Liver (tissue), 9 donors: ENCODE measurements around the gene SLC5A3. TPM values are rescaled to one million over a fixed set of nuclear protein-coding genes. Genes with fewer than 3 reads are reported as not detected.

Experiments used
- DNase-seq: peaks from one replicate; pipeline ENCODE4 v3.0.0-alpha.2; 2017; ENCODE audit warnings: low spot score
- H3K27ac ChIP-seq, 2 donors: one replicate each; pipeline ENCODE4 v1.7.0; 2013; ENCODE audit warnings: inconsistent platforms in 2 of 2, low read length in 2 of 2, control low read depth in 1 of 2, low read depth in 1 of 2, mild to moderate bottlenecking in 1 of 2
- H3K27me3 ChIP-seq, 4 donors: one replicate each; pipeline versions ENCODE4 v1.6.1 to v1.7.0; 2013; ENCODE audit warnings: low read length in 3 of 4, inconsistent platforms in 1 of 4, mild to moderate bottlenecking in 1 of 4, moderate library complexity in 1 of 4; ENCODE audit not compliant: control insufficient read depth in 4 of 4, insufficient read depth in 4 of 4
- H3K36me3 ChIP-seq, 4 donors: one replicate each; pipeline versions ENCODE4 v1.6.1 to v1.7.0; 2013; ENCODE audit warnings: low read length in 3 of 4, mild to moderate bottlenecking in 3 of 4, low read depth in 1 of 4, moderate library complexity in 1 of 4; ENCODE audit not compliant: control insufficient read depth in 4 of 4, insufficient read depth in 3 of 4
- H3K4me1 ChIP-seq, 4 donors: one replicate each; pipeline versions ENCODE4 v1.6.1 to v1.7.0; 2013; ENCODE audit warnings: low read length in 3 of 4, mild to moderate bottlenecking in 3 of 4, moderate library complexity in 1 of 4; ENCODE audit not compliant: control insufficient read depth in 4 of 4, insufficient read depth in 4 of 4
- H3K4me3 ChIP-seq, 3 donors: one replicate each; pipeline versions ENCODE4 v1.6.1 to v1.7.0; 2013; ENCODE audit warnings: low read length in 3 of 3, control low read depth in 1 of 3, low read depth in 1 of 3, mild to moderate bottlenecking in 1 of 3
- H3K9ac ChIP-seq, 2 donors: one replicate each; pipeline ENCODE4 v1.7.0; 2013; ENCODE audit warnings: low read length in 2 of 2, mild to moderate bottlenecking in 2 of 2, moderate library complexity in 2 of 2, control low read depth in 1 of 2, low read depth in 1 of 2
- H3K9me3 ChIP-seq, 4 donors: one replicate each; pipeline versions ENCODE4 v1.6.1 to v1.7.0; 2013; ENCODE audit warnings: low read length in 3 of 4; ENCODE audit not compliant: control insufficient read depth in 4 of 4
- ATF3 ChIP-seq: IDR thresholded peaks from 2 replicates; pipeline ENCODE4 v1.6.1; 2016; ENCODE audit warnings: antibody characterized with exemption
- CTCF ChIP-seq: fragments of 150-350 bp; IDR thresholded peaks from 2 replicates; pipeline ENCODE4 v1.5.1; 2017; ENCODE audit warnings: improper control_type of control experiment, low read depth, low read length; ENCODE audit not compliant: missing input control
- EGR1 ChIP-seq, 2 donors: IDR thresholded peaks; 2 replicates each; pipeline ENCODE4 v1.6.1; 2016 to 2018; ENCODE audit warnings: antibody characterized with exemption in 2 of 2, low read depth in 2 of 2
- FOXA1 ChIP-seq: IDR thresholded peaks from 2 replicates; pipeline ENCODE4 v1.6.1; 2016; ENCODE audit warnings: antibody characterized with exemption
- FOXA2 ChIP-seq: IDR thresholded peaks from 2 replicates; pipeline ENCODE4 v1.6.1; 2016; ENCODE audit warnings: antibody characterized with exemption
- GABPA ChIP-seq, 2 donors: IDR thresholded peaks in 1 of 2; conservative IDR thresholded peaks in 1 of 2; 2 replicates each; pipeline ENCODE4 v1.6.1; 2016; ENCODE audit warnings: antibody characterized with exemption in 2 of 2, mild to moderate bottlenecking in 1 of 2, moderate library complexity in 1 of 2
- HNF4A ChIP-seq, 2 donors: conservative IDR thresholded peaks; 2 replicates each; pipeline ENCODE4 v1.6.1; 2016; ENCODE audit warnings: antibody characterized with exemption in 2 of 2, mild to moderate bottlenecking in 2 of 2
- HNF4G ChIP-seq: IDR thresholded peaks from 2 replicates; pipeline ENCODE4 v1.6.1; 2016; ENCODE audit warnings: antibody characterized with exemption
- JUND ChIP-seq, 2 donors: IDR thresholded peaks; 2 replicates each; pipeline ENCODE4 v1.6.1; 2016; ENCODE audit warnings: antibody characterized with exemption in 2 of 2
- MAX ChIP-seq: IDR thresholded peaks from 2 replicates; pipeline ENCODE4 v1.6.1; 2016; ENCODE audit warnings: antibody characterized with exemption
- NR2F2 ChIP-seq: IDR thresholded peaks from 2 replicates; pipeline ENCODE4 v1.6.1; 2016; ENCODE audit warnings: antibody characterized with exemption
- RAD21 ChIP-seq, 2 donors: IDR thresholded peaks; 2 replicates each; pipeline ENCODE4 v1.6.1; 2016; ENCODE audit warnings: antibody characterized with exemption in 2 of 2, mild to moderate bottlenecking in 2 of 2
- RXRA ChIP-seq, 2 donors: IDR thresholded peaks; 2 replicates each; pipeline ENCODE4 v1.6.1; 2017 to 2018; ENCODE audit warnings: antibody characterized with exemption in 2 of 2, mild to moderate bottlenecking in 1 of 2
- SP1 ChIP-seq: IDR thresholded peaks from 2 replicates; pipeline ENCODE4 v1.6.1; 2018; ENCODE audit warnings: antibody characterized with exemption, mild to moderate bottlenecking
- TAF1 ChIP-seq: conservative IDR thresholded peaks from 2 replicates; pipeline ENCODE4 v1.6.1; 2016; ENCODE audit warnings: antibody characterized with exemption, mild to moderate bottlenecking
- YY1 ChIP-seq: IDR thresholded peaks from 2 replicates; pipeline ENCODE4 v1.6.1; 2016; ENCODE audit warnings: antibody characterized with exemption, mild to moderate bottlenecking
- WGBS: extraction: QIAGEN DNeasy Blood & Tissue Kit; methylation state at CpG from one replicate; pipeline ENCODE4 v1.1.7; 2013; 5-methylcytosine and 5-hydroxymethylcytosine counted together
- polyA plus RNA-seq, 2 donors: library from polyadenylated mRNA; stranded (reverse) in 1 of 2; unstranded in 1 of 2; fragments of 200-250 nt in 1 of 2; fragments of >200 nt in 1 of 2; fragmentation: Nextera tagmentation in 1 of 2; extraction: Ambion mirVana in 1 of 2; gene quantifications; one replicate each; pipeline versions ENCODE4 v1.2.1 to v1.2.3, GENCODE V29; 2013 to 2015
- total RNA-seq, 2 donors: library from RNA; depleted of rRNA; stranded (reverse); fragments of >200 nt; gene quantifications; one replicate each; pipeline ENCODE4 v1.2.3, GENCODE V29; 2014
- TF ChIP-seq, protein P1 (sequence below): IDR thresholded peaks from 2 replicates; pipeline ENCODE4 v1.6.1; 2016; ENCODE audit warnings: antibody characterized with exemption
- TF ChIP-seq, protein P2 (sequence below): IDR thresholded peaks from 2 replicates; pipeline ENCODE4 v1.6.1; 2016; ENCODE audit warnings: antibody characterized with exemption, mild to moderate bottlenecking
- donor health status: healthy.
- donor health status: healthy.
- donor health status: healthy.
- donor health status: healthy.
- donor health status: healthy.

Gene SLC5A3
- total and polyA plus RNA-seq, 4 donors = 1.5 to 16.6 (median 8.1) TPM

GRCh38 chr21:34097442-34097841 is 24.1 kb downstream of the SLC5A3 start:
- no peaks in the 10 kb centered on the region for H3K9me3 ChIP-seq
- H3K4me1 ChIP-seq = peaks cover 3 to 14% (median 10%) of the 10 kb centered on the region in 4 donors
- no peak for DNase-seq
- no peaks in the 10 kb centered on the region for H3K27me3 ChIP-seq
- H3K9ac ChIP-seq = no peak overlapping the region
- H3K4me3 ChIP-seq = no peak overlapping the region
- 82% methylated on average over 2 of the region's 2 CpGs for WGBS
- TF ChIP-seq MAX (no peak), RXRA (IDR thresholded peaks at IDR 0.05) (no peak), TAF1 (no peak), NR2F2 (no peak), SP1 (no peak), FOXA2 (no peak), EGR1 (IDR thresholded peaks at IDR 0.05; ENCODE audit: low read depth in 2 of 2) (no peak)
- TF ChIP-seq, protein P1, sequence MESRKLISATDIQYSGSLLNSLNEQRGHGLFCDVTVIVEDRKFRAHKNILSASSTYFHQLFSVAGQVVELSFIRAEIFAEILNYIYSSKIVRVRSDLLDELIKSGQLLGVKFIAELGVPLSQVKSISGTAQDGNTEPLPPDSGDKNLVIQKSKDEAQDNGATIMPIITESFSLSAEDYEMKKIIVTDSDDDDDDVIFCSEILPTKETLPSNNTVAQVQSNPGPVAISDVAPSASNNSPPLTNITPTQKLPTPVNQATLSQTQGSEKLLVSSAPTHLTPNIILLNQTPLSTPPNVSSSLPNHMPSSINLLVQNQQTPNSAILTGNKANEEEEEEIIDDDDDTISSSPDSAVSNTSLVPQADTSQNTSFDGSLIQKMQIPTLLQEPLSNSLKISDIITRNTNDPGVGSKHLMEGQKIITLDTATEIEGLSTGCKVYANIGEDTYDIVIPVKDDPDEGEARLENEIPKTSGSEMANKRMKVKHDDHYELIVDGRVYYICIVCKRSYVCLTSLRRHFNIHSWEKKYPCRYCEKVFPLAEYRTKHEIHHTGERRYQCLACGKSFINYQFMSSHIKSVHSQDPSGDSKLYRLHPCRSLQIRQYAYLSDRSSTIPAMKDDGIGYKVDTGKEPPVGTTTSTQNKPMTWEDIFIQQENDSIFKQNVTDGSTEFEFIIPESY = no peak
- TF ChIP-seq, protein P2, sequence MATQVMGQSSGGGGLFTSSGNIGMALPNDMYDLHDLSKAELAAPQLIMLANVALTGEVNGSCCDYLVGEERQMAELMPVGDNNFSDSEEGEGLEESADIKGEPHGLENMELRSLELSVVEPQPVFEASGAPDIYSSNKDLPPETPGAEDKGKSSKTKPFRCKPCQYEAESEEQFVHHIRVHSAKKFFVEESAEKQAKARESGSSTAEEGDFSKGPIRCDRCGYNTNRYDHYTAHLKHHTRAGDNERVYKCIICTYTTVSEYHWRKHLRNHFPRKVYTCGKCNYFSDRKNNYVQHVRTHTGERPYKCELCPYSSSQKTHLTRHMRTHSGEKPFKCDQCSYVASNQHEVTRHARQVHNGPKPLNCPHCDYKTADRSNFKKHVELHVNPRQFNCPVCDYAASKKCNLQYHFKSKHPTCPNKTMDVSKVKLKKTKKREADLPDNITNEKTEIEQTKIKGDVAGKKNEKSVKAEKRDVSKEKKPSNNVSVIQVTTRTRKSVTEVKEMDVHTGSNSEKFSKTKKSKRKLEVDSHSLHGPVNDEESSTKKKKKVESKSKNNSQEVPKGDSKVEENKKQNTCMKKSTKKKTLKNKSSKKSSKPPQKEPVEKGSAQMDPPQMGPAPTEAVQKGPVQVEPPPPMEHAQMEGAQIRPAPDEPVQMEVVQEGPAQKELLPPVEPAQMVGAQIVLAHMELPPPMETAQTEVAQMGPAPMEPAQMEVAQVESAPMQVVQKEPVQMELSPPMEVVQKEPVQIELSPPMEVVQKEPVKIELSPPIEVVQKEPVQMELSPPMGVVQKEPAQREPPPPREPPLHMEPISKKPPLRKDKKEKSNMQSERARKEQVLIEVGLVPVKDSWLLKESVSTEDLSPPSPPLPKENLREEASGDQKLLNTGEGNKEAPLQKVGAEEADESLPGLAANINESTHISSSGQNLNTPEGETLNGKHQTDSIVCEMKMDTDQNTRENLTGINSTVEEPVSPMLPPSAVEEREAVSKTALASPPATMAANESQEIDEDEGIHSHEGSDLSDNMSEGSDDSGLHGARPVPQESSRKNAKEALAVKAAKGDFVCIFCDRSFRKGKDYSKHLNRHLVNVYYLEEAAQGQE = no peak
- H3K36me3 ChIP-seq = peaks cover 0 to 4% (median 0%) of the 10 kb centered on the region in 4 donors
- H3K27ac ChIP-seq = no peak overlapping the region

GRCh38 chr21:34100337-34100736 is 27.0 kb downstream of the SLC5A3 start:
- H3K36me3 ChIP-seq = peaks cover 0 to 4% (median under 1%) of the 10 kb centered on the region in 4 donors
- no peak overlapping the region for H3K9ac ChIP-seq
- no peak for TF ChIP-seq YY1
- TF ChIP-seq FOXA1 = no peak
- no peak for TF ChIP-seq RXRA (IDR thresholded peaks at IDR 0.05)
- TF ChIP-seq HNF4G = no peak
- TF ChIP-seq, protein P2 = no peak
- no peak for TF ChIP-seq SP1
- TF ChIP-seq GABPA (IDR thresholded peaks at IDR 0.05 in 1 of 2, conservative IDR thresholded peaks at IDR 0.05 in 1 of 2) = no peak
- TF ChIP-seq TAF1 = no peak
- no peak for TF ChIP-seq FOXA2
- TF ChIP-seq CTCF = no peak
- TF ChIP-seq EGR1 (IDR thresholded peaks at IDR 0.05; ENCODE audit: low read depth in 2 of 2) = no peak
- no peak for TF ChIP-seq RAD21 (IDR thresholded peaks at IDR 0.05)
- TF ChIP-seq HNF4A (conservative IDR thresholded peaks at IDR 0.05) = no peak
- no peak for TF ChIP-seq NR2F2
- no peak for TF ChIP-seq JUND (IDR thresholded peaks at IDR 0.05)
- TF ChIP-seq ATF3 = no peak
- no peak for TF ChIP-seq MAX
- H3K27me3 ChIP-seq = no peaks in the 10 kb centered on the region
- DNase-seq = no peak
- H3K4me3 ChIP-seq = no peak overlapping the region
- no peaks in the 10 kb centered on the region for H3K9me3 ChIP-seq
- H3K27ac ChIP-seq = no peak overlapping the region
- WGBS = 95% methylated on average over 2 of the region's 2 CpGs
- H3K4me1 ChIP-seq = peaks cover under 1 to 2% (median 1%) of the 10 kb centered on the region in 4 donors
